Stomach smooth muscle (tissue), 2 donors: Measurements from ENCODE around the gene SP6.

Experiments used
- H3K27ac ChIP-seq: one replicate; pipeline ENCODE4 v1.7.0; 2013; ENCODE audit warnings: mild to moderate bottlenecking, low read length, inconsistent platforms
- H3K27me3 ChIP-seq, 2 donors: one replicate each; pipeline ENCODE4 v1.7.0; 2013; ENCODE audit warnings: low read length in 2 of 2; ENCODE audit not compliant: insufficient read depth in 2 of 2, control insufficient read depth in 1 of 2
- H3K36me3 ChIP-seq, 2 donors: one replicate each; pipeline ENCODE4 v1.7.0; 2013; ENCODE audit warnings: low read length in 2 of 2; ENCODE audit not compliant: control insufficient read depth in 2 of 2, insufficient read depth in 2 of 2
- H3K4me1 ChIP-seq: one replicate; pipeline ENCODE4 v1.7.0; 2013; ENCODE audit warnings: low read length; ENCODE audit not compliant: control insufficient read depth, insufficient read depth
- H3K4me3 ChIP-seq, 2 donors: one replicate each; pipeline ENCODE4 v1.7.0; 2013; ENCODE audit warnings: low read length in 2 of 2
- H3K9ac ChIP-seq, 2 donors: one replicate each; pipeline ENCODE4 v1.7.0; 2013; ENCODE audit warnings: low read length in 2 of 2, mild to moderate bottlenecking in 1 of 2
- H3K9me3 ChIP-seq, 2 donors: one replicate each; pipeline ENCODE4 v1.7.0; 2013; ENCODE audit warnings: low read length in 2 of 2; ENCODE audit not compliant: control insufficient read depth in 2 of 2
- donor health status: healthy.
- donor health status: Pancreatic carcinoma.

Gene SP6

DNA sequence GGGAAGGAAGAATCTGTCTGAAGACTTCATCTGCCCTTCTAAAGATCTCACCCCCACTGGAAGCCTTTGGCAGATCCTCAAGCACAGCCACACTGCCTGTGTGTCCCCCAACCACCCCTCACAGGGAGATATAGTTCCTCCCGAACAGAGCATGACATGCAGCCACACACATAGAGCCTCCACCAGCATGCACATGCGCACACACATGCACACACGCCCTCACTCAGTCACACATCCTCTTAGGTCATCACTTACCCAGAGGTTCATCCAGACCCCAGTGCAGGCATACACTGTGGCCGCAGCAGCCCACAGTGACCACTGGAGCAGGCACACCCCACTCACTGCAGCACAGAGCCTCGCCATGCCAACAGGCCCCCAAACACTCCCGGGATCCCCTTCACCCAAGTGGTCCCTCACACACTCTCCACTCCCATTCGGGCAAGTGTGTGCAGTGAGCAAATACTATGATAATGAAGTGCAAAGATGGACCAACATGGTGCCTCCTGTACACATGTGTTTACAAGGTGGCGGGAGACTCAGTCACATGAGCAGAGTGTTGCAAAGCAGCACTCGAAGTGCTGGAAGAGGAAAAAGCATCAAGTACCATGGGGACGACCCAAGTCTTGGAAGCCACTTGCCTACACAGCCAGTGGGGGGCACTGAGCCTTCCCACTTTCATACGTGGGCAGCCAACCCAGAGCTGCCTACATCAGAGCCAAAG is 17.0 kb upstream of the SP6 start:
- no peaks in the 10 kb centered on the region for H3K36me3 ChIP-seq
- H3K27me3 ChIP-seq, result peaks cover 38 to 41% of the 10 kb centered on the region in 2 donors
- H3K4me1 ChIP-seq, result peaks cover 5% of the 10 kb centered on the region
- no peaks in the 10 kb centered on the region for H3K9me3 ChIP-seq
- H3K27ac ChIP-seq, result no peak overlapping the region
- H3K4me3 ChIP-seq, result no peak overlapping the region
- H3K9ac ChIP-seq, result no peak overlapping the region

DNA sequence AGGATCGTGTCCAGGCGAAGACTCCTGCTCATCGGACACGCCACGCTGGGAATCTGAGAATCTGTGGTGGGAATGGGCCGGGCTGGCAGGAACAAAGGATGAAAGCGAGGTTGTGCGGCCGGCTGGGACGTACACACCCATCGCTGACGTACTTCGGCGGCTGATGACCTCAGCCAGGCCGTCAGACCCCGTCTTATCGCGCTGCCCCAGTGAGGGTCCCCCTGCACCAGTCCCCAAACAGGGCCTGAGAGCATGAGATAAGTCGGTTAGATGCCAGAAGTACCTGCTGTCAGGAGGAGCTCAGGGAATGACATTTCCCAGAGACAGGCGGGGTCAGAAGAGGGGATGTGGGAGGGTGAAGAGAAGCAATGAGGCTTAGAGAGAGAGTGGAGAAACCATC is 16.0 kb upstream of the SP6 start:
- H3K9ac ChIP-seq, result no peak overlapping the region

DNA sequence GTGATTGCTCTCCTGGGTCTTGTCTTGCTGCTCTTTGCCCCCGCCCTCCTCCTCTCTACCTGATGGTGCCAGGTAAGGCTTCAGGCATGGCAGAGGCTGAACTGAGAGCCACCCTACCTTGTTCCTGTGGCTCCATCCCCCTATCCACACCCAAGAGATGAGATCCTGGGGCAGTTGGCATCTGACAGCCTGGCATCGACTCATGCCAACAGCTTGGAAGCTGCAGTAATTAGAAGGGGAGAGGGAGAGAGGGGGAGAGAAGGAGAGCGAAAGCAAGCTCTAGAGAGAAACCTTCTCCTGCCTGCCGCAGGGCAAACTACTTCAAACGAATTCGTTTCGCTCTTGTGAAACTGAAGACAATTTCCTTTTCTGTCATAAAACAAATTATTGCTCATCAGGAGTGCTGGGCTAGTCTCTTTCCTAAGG is 13.8 kb upstream of the SP6 start:
- H3K27me3 ChIP-seq, result peaks cover 20 to 31% of the 10 kb centered on the region in 2 donors

More for the DNA sequence above, 16.0 kb upstream of the SP6 start:
- Histone ChIP-seq H3K4me1 (no peaks in the 10 kb centered on the region), H3K36me3 (no peaks in the 10 kb centered on the region), H3K4me3 (no peak overlapping the region), H3K27me3 (peaks cover 29 to 31% of the 10 kb centered on the region in 2 donors), H3K9me3 (no peaks in the 10 kb centered on the region), H3K27ac (no peak overlapping the region)

DNA sequence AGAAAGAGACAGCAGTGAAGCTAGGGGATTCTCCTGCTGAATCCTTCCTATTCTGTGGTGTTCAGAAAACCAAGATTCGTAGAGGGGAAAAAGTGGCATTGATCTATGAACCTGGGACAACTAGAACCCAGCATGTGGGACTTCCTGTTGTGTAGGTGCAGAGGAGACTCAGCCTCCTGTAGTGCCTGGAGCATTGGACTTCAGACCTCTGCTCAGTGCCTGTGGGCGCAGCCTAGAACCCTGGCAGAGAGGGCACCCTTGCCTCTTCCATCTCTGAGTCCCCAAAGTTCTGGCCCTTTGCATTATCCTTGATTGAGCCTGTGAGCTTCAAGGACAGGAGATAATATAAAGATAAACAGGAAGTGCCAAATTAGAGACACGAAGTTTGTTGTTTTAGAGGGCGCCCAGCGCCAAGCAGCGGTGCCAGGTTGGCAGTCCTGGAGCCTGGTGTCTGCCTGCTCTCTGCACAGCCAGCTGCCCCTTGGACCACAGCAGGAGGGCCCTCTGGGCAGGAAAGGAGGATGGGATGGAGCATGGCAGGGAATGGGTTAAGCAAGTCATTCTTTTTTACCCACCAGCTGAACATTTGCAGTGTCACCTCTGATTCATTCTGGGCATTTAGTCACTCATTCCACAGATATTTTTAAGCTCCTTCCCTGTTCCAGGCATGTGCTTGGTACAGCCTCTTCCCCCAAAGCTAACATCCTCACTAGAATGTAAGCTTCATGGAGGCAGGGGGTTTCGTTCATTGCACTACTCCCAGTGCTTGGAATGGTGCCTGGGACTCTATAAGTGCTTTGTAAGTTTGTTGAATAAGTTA is 11.9 kb upstream of the SP6 start:
- H3K4me1 ChIP-seq, result no peaks in the 10 kb centered on the region
- H3K4me3 ChIP-seq, result no peak overlapping the region
- H3K9me3 ChIP-seq, result no peaks in the 10 kb centered on the region
- peaks cover 25 to 26% of the 10 kb centered on the region in 2 donors for H3K27me3 ChIP-seq
- H3K36me3 ChIP-seq, result no peaks in the 10 kb centered on the region
- no peak overlapping the region for H3K9ac ChIP-seq
- no peak overlapping the region for H3K27ac ChIP-seq

More for the DNA sequence above, 13.8 kb upstream of the SP6 start:
- Histone ChIP-seq H3K36me3 (no peaks in the 10 kb centered on the region), H3K9ac (no peak overlapping the region), H3K4me3 (no peak overlapping the region), H3K9me3 (no peaks in the 10 kb centered on the region), H3K4me1 (no peaks in the 10 kb centered on the region), H3K27ac (no peak overlapping the region)

DNA sequence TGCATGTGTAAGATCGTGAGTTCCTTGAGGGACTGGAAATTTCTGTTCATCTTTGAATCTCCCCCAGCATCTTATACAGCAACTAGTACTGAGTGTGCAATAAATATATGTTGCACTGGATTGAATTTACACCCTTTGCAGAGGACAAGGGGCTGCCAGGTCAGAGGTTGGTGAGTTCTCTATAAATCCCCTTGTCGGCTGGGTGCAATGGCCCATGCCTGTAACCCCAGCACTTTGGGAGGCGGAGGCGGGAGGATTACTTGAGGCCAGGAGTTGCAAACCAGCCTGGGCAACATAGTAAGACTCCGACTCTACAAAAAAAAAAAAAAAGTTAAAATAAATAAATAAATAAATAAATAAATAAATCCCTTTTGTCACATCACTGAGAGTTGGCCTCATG is 9.4 kb upstream of the SP6 start:
- no peak overlapping the region for H3K27ac ChIP-seq
- H3K4me1 ChIP-seq, result no peaks in the 10 kb centered on the region
- H3K27me3 ChIP-seq, result peaks cover 36 to 43% of the 10 kb centered on the region in 2 donors

DNA sequence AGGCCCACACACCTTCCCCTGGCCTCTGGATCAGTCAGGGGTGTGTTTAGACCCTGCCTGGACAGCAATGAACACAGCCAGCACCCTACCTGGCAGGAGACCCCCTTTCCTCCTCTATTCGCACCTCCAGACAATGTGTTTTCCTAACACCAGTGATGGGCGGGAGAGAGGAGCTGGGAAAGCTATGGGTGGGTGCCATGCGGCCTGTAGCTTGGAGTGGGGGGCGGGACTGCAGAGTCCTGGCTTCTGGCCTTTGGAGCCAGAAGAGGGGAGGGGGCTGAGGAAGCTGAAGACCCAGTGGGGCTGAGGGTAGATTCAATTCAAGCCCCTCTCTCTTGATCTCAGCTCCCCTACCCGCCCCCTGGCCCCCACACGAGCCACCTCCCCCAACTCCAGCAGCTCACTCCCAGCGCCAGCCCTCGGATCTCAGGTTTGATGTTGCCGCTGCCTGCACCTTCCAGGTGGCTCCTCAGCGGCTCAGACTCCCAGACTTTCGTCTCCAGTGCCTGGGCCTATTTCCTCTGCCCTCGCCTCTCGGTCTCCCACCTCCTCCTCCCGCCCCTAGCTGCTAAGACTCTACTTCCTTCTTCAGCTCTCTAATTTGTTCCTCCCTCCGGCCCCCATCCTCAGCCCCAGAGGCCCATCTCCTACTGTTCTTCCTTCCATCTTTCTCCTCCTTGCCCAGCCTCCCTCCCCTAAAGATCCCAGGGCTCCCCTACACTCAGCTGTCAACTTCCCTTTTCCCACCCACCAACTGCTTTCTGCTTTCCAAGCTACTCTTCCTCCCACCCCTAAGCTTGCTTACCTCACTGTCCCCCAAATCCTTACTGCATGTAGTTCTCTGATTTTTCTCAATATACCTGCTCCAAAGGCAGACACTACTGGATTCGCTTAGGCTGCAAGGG is 6.8 kb upstream of the SP6 start:
- H3K4me3 ChIP-seq, result no peak overlapping the region

More for the DNA sequence above, 9.4 kb upstream of the SP6 start:
- H3K9ac ChIP-seq, result no peak overlapping the region
- no peaks in the 10 kb centered on the region for H3K36me3 ChIP-seq
- no peak overlapping the region for H3K4me3 ChIP-seq
- H3K9me3 ChIP-seq, result no peaks in the 10 kb centered on the region

DNA sequence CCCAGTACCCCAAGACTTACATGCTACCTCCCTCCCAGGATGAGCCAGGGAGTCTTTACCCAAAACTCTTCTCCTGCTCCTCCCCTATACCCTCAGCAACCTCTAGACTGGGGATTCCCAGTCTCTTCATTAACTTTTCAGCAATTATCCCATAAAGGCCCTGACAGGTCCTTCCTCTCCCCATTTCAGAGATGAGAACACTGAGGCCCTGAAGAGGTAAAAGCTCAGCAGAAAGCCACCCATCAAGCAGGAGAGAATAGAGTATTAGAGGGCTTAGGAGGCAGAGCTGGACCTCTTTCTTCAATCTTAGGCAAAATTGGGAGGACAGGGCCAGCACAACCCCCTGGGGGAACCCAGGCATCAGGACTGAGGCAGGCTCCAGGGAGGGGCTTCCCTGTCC is 5.9 kb upstream of the SP6 start:
- Histone ChIP-seq H3K4me1 (no peaks in the 10 kb centered on the region), H3K27ac (no peak overlapping the region), H3K36me3 (no peaks in the 10 kb centered on the region), H3K9me3 (no peaks in the 10 kb centered on the region), H3K4me3 (no peak overlapping the region), H3K27me3 (peaks cover 69 to 79% of the 10 kb centered on the region in 2 donors), H3K9ac (no peak overlapping the region)

More for the DNA sequence above, 6.8 kb upstream of the SP6 start:
- H3K36me3 ChIP-seq, result no peaks in the 10 kb centered on the region
- H3K27ac ChIP-seq, result no peak overlapping the region
- no peaks in the 10 kb centered on the region for H3K9me3 ChIP-seq
- H3K9ac ChIP-seq, result no peak overlapping the region
- H3K4me1 ChIP-seq, result no peaks in the 10 kb centered on the region
- peaks cover 59 to 69% of the 10 kb centered on the region in 2 donors for H3K27me3 ChIP-seq

DNA sequence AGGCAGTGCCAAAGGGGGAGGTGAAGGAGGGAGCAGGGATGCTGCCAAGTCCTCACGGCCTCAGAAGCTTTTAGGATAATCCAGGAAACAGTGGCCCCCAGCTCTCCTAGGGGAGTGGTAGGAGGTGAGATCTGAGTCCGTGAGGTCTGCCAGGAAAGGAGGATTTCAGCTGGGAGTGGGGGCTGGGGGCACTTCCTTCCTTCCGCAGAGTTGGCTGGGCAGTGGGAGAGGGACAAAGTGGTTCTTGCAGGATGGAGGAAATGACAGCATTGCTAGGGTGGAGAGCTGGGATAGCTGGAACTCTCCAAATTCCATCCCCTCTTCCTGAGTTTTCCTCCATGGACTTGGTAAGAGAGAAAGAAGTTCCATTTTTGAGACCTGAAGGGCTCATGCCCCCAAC is 4.8 kb upstream of the SP6 start:
- H3K9me3 ChIP-seq, result no peaks in the 10 kb centered on the region
- peaks cover 74 to 83% of the 10 kb centered on the region in 2 donors for H3K27me3 ChIP-seq
- no peak overlapping the region for H3K9ac ChIP-seq
- no peak overlapping the region for H3K27ac ChIP-seq
- H3K36me3 ChIP-seq, result no peaks in the 10 kb centered on the region
- peaks cover 7% of the 10 kb centered on the region for H3K4me1 ChIP-seq
- H3K4me3 ChIP-seq, result no peak overlapping the region

DNA sequence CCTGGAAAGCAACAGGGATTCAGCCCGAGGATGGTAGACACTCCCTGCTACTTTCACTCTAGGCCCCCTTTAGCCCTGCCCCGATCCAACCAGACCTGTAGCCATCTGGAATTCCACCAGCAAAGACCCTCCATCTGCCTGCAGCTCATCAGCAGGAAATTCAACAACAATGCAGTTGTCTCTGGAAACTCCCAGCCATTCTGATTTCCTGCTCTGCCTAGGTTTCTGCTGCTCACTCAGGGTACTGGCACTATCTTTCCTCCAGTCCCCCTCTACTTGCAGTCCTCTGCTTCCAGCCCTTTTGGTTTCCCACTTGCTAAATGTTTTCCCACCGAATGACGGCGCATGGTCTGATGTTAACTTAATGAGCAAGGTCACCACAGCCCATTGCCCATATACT is 2.7 kb upstream of the SP6 start:
- peaks cover 85 to 93% of the 10 kb centered on the region in 2 donors for H3K27me3 ChIP-seq
- no peaks in the 10 kb centered on the region for H3K36me3 ChIP-seq
- no peak overlapping the region for H3K27ac ChIP-seq
- H3K4me1 ChIP-seq, result peaks cover 12% of the 10 kb centered on the region
- H3K9ac ChIP-seq, result no peak overlapping the region
- H3K9me3 ChIP-seq, result no peaks in the 10 kb centered on the region
- no peak overlapping the region for H3K4me3 ChIP-seq
